Stimulated activated CD4-positive, alpha-beta T cell treated with anti-CD3 and anti-CD28 coated beads, Interleukin-4, amount 100 ng/mL, for 24 hours (primary cell): ENCODE data around the gene JDP2.
"Not testable (repeated sequence)": the region's sequence is repeated elsewhere in the genome, so short reads cannot be mapped to it uniquely, and the experiment has no call there.

Experiments
- DNase-seq: peaks from one replicate; pipeline ENCODE4 v3.0.0-alpha.2; 2020

Gene JDP2

GRCh38 chr14:75427482-75428229 lies at the start of gene JDP2:
Gene JDP2, plus strand, starts transcription at chr14:75428022. Its CDS starts 9,899 bp downstream, at chr14:75437921.
- DNase-seq = peak; percentile 36

GRCh38 chr14:75379246-75379929 lies 48.4 kb upstream of the JDP2 start:
- DNase-seq = no peak

- no peak for DNase-seq
Measured at GRCh38 chr14:75379930-75380270, 47.9 kb upstream of the JDP2 start.

GRCh38 chr14:75380656-75381055 lies 47.2 kb upstream of the JDP2 start:
- no peak for DNase-seq

- DNase-seq = no peak
Measured at GRCh38 chr14:75381642-75382041, 46.2 kb upstream of the JDP2 start.

- not testable (repeated sequence) for DNase-seq
Measured at GRCh38 chr14:75383219-75383618, 44.6 kb upstream of the JDP2 start.

GRCh38 chr14:75383721-75384120 lies 44.1 kb upstream of the JDP2 start:
- no peak for DNase-seq

- no peak for DNase-seq
Measured at GRCh38 chr14:75389679-75390078, 38.1 kb upstream of the JDP2 start.

- no peak for DNase-seq
Measured at GRCh38 chr14:75390183-75390582, 37.6 kb upstream of the JDP2 start.

GRCh38 chr14:75391953-75392352 lies 35.9 kb upstream of the JDP2 start:
- no peak for DNase-seq

- DNase-seq = no peak
Measured at GRCh38 chr14:75392686-75393641, 34.9 kb upstream of the JDP2 start.

- DNase-seq = no peak
Measured at GRCh38 chr14:75393794-75394193, 34.0 kb upstream of the JDP2 start.

- DNase-seq = no peak
Measured at GRCh38 chr14:75395862-75396261, 32.0 kb upstream of the JDP2 start.

- no peak for DNase-seq
Measured at GRCh38 chr14:75399321-75399720, 28.5 kb upstream of the JDP2 start.

- no peak for DNase-seq
Measured at GRCh38 chr14:75399843-75400775, 27.7 kb upstream of the JDP2 start.

- DNase-seq = no peak
Measured at GRCh38 chr14:75401361-75401760, 26.5 kb upstream of the JDP2 start.

GRCh38 chr14:75402867-75403413 lies 24.9 kb upstream of the JDP2 start:
- no peak for DNase-seq

- no peak for DNase-seq
Measured at GRCh38 chr14:75404847-75405246, 23.0 kb upstream of the JDP2 start.

GRCh38 chr14:75406102-75406501 lies 21.7 kb upstream of the JDP2 start:
- no peak for DNase-seq

GRCh38 chr14:75406856-75407255 lies 21.0 kb upstream of the JDP2 start:
- no peak for DNase-seq

GRCh38 chr14:75409316-75410205 lies 18.3 kb upstream of the JDP2 start:
- no peak for DNase-seq
